Measurements from ENCODE around the gene TACR1.

TACR1 gene

GRCh38 chr2:75200140-75201096 is 1.1 kb upstream of the TACR1 start:
- FAIRE-seq (no peak), DNase-seq (ENCODE audit: insufficient read length, low spot score) (no peak)
- TF ChIP-seq POLR2A (IDR thresholded peaks at IDR 0.05; ENCODE audit: low read depth, low read length) (no peak), POLR2AphosphoS5 (IDR thresholded peaks at IDR 0.05; ENCODE audit: low read depth, low read length) (no peak), POU2F2 (IDR thresholded peaks at IDR 0.05; ENCODE audit: low read depth, low read length) (no peak), TAF1 (IDR thresholded peaks at IDR 0.05; ENCODE audit: low read depth, low read length) (no peak), PAX5 (IDR thresholded peaks at IDR 0.05; ENCODE audit: insufficient read depth, low read length, severe bottlenecking) (no peak), SPI1 (IDR thresholded peaks at IDR 0.05; ENCODE audit: low read depth, low read length) (no peak)

- TF ChIP-seq POLR2A (IDR thresholded peaks at IDR 0.05; ENCODE audit: low read depth, low read length): no peak
- TF ChIP-seq SPI1 (IDR thresholded peaks at IDR 0.05; ENCODE audit: low read depth, low read length): no peak
- TF ChIP-seq POLR2AphosphoS5 (IDR thresholded peaks at IDR 0.05; ENCODE audit: low read depth, low read length): no peak
- no peak for TF ChIP-seq POU2F2 (IDR thresholded peaks at IDR 0.05; ENCODE audit: low read depth, low read length)
- TF ChIP-seq PAX5 (IDR thresholded peaks at IDR 0.05; ENCODE audit: insufficient read depth, low read length, severe bottlenecking): no peak
- no peak for TF ChIP-seq TAF1 (IDR thresholded peaks at IDR 0.05; ENCODE audit: low read depth, low read length)
- FAIRE-seq (no peak), DNase-seq (ENCODE audit: insufficient read length, low spot score) (no peak)
These were observed 4.1 kb downstream of the TACR1 start for GRCh38 chr2:75195076-75195691.

DNA sequence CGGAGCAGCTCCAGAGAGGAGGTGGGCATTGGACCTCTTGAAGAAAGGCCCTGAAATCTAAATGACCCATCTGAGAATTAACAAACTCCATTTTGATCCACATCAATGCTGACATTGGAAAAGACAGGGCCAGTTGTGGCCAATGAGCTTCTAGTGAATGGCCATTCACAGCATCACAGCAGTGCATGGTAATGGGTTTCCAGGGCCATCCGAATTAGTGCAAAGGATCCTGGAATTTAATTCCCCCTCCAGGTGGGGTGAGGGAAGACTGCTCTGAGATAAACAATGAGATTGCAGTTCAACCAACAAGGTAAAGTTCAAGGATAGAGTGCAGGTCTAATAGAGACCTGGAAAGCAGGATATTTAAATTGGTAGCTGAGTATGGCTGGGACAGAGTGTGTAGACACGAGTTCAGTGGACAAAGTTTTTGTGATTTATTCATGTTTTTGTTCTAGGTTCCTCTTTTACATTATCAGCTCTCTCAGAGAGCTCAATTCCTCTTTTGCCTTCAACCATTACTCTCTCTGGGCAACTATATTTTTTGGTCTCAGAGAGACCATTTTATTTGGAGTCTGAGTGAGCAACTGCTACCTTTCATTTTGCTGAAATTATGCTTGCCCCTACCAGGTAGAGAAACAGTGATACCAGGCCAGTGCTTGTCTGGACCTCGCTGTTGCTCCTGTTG is 5.0 kb downstream of the TACR1 start:
- DNase-seq (ENCODE audit: insufficient read length, low spot score) (no peak), FAIRE-seq (no peak)
- TF ChIP-seq SPI1 (IDR thresholded peaks at IDR 0.05; ENCODE audit: low read depth, low read length) (peak; percentile 43), TAF1 (IDR thresholded peaks at IDR 0.05; ENCODE audit: low read depth, low read length) (no peak)

GRCh38 chr2:75192496-75192895 is 6.8 kb downstream of the TACR1 start:
- FAIRE-seq: no peak
- TF ChIP-seq POU2F2 (IDR thresholded peaks at IDR 0.05; ENCODE audit: low read depth, low read length) (no peak), PAX5 (IDR thresholded peaks at IDR 0.05; ENCODE audit: insufficient read depth, low read length, severe bottlenecking) (no peak), POLR2AphosphoS5 (IDR thresholded peaks at IDR 0.05; ENCODE audit: low read depth, low read length) (no peak), POLR2A (IDR thresholded peaks at IDR 0.05; ENCODE audit: low read depth, low read length) (no peak), SPI1 (IDR thresholded peaks at IDR 0.05; ENCODE audit: low read depth, low read length) (no peak), TAF1 (IDR thresholded peaks at IDR 0.05; ENCODE audit: low read depth, low read length) (no peak)
- no peak for DNase-seq (ENCODE audit: insufficient read length, low spot score)

GRCh38 chr2:75190271-75190990 is 8.9 kb downstream of the TACR1 start:
- FAIRE-seq (no peak), DNase-seq (ENCODE audit: insufficient read length, low spot score) (no peak)
- no peak for TF ChIP-seq PAX5 (IDR thresholded peaks at IDR 0.05; ENCODE audit: insufficient read depth, low read length, severe bottlenecking)
- TF ChIP-seq POU2F2 (IDR thresholded peaks at IDR 0.05; ENCODE audit: low read depth, low read length): no peak
- TF ChIP-seq TAF1 (IDR thresholded peaks at IDR 0.05; ENCODE audit: low read depth, low read length): no peak
- TF ChIP-seq SPI1 (IDR thresholded peaks at IDR 0.05; ENCODE audit: low read depth, low read length): no peak
- TF ChIP-seq POLR2A (IDR thresholded peaks at IDR 0.05; ENCODE audit: low read depth, low read length): no peak
- no peak for TF ChIP-seq POLR2AphosphoS5 (IDR thresholded peaks at IDR 0.05; ENCODE audit: low read depth, low read length)

DNA sequence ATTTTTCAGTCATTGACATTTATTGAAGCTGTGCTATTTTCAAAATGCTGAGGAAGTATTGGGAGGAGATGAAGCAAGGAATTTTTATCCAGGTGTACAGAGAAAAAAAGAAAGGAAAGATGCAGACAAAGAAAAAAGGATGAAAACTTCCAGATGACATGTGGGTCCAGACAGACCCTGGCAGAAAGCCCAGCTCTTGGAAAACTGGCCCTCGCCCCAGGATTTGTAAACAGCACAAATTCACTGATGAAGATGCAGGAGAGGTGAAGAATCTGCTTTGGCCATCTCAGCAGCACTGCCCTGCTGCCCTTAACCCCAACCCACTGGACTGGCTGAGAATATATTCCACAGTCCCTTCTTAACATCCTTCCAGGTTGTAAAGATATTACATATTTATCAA is 12.5 kb downstream of the TACR1 start:
- TF ChIP-seq PAX5 (IDR thresholded peaks at IDR 0.05; ENCODE audit: insufficient read depth, low read length, severe bottlenecking): no peak
- DNase-seq (ENCODE audit: insufficient read length, low spot score) (no peak), FAIRE-seq (no peak)

DNA sequence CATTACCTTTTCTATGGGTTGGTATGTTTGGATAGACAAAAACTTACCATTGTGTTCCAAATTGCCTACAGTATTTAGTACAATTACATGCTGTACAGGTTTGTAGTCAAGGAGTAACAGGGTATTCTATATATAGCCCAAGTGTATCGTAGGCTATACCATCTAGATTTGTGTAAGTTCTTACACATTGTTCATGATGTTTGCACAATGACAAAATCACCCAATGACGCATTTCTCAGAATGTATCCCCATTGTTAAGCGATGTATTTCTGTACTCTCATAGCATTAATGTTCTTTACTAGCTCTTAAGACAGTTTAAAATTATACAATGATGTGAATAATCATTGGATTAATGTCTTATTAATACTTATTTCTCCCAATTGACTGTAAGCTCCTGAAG is 16.7 kb downstream of the TACR1 start:
- FAIRE-seq (no peak), DNase-seq (ENCODE audit: insufficient read length, low spot score) (no peak)
- TF ChIP-seq POLR2A (IDR thresholded peaks at IDR 0.05; ENCODE audit: low read depth, low read length) (no peak), PAX5 (IDR thresholded peaks at IDR 0.05; ENCODE audit: insufficient read depth, low read length, severe bottlenecking) (no peak), SPI1 (IDR thresholded peaks at IDR 0.05; ENCODE audit: low read depth, low read length) (no peak), TAF1 (IDR thresholded peaks at IDR 0.05; ENCODE audit: low read depth, low read length) (no peak), POLR2AphosphoS5 (IDR thresholded peaks at IDR 0.05; ENCODE audit: low read depth, low read length) (no peak), POU2F2 (IDR thresholded peaks at IDR 0.05; ENCODE audit: low read depth, low read length) (no peak)

GRCh38 chr2:75180476-75180875 is 18.8 kb downstream of the TACR1 start:
- DNase-seq (ENCODE audit: insufficient read length, low spot score) (no peak), FAIRE-seq (no peak)
- TF ChIP-seq SPI1 (IDR thresholded peaks at IDR 0.05; ENCODE audit: low read depth, low read length) (no peak), POU2F2 (IDR thresholded peaks at IDR 0.05; ENCODE audit: low read depth, low read length) (no peak), TAF1 (IDR thresholded peaks at IDR 0.05; ENCODE audit: low read depth, low read length) (no peak), POLR2AphosphoS5 (IDR thresholded peaks at IDR 0.05; ENCODE audit: low read depth, low read length) (no peak), POLR2A (IDR thresholded peaks at IDR 0.05; ENCODE audit: low read depth, low read length) (no peak), PAX5 (IDR thresholded peaks at IDR 0.05; ENCODE audit: insufficient read depth, low read length, severe bottlenecking) (no peak)

GRCh38 chr2:75177427-75177826 is 21.9 kb downstream of the TACR1 start:
- FAIRE-seq: no peak
- no peak for DNase-seq (ENCODE audit: insufficient read length, low spot score)
- TF ChIP-seq POU2F2 (IDR thresholded peaks at IDR 0.05; ENCODE audit: low read depth, low read length) (no peak), SPI1 (IDR thresholded peaks at IDR 0.05; ENCODE audit: low read depth, low read length) (no peak)
